ENCODE data around the gene DOCK8. TPM values are rescaled to one million over a fixed set of nuclear protein-coding genes. Genes with fewer than 3 reads are reported as not detected.

DOCK8 gene
- total RNA-seq, 4 donors from 2014 or later, result 18.1 to 33.3 (median 28.6) TPM

DNA sequence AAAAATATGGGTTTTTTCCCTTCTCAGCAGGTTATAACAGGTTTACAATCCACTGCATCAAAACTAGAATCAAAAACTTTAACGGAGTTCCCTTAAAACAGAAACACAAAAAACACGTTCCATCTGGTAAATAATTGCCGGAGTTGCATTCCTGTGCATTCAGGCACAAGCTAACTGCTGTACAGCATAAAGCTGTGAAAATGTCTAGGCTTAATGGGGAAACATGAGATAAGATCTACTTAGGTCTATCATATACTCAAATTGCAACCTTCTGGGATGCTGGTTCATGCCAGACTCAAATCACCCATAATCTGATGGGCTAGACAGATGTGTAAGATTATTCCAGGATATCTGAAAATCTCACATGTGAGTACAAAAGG, 265.3 kb downstream of the DOCK8 start:
- no peak for TF ChIP-seq CTCF (IDR thresholded peaks at IDR 0.05)
- DNase-seq (ENCODE audit: low spot score) (no peak), ATAC-seq (ENCODE audit: low FRiP score) (no peak)

DNA sequence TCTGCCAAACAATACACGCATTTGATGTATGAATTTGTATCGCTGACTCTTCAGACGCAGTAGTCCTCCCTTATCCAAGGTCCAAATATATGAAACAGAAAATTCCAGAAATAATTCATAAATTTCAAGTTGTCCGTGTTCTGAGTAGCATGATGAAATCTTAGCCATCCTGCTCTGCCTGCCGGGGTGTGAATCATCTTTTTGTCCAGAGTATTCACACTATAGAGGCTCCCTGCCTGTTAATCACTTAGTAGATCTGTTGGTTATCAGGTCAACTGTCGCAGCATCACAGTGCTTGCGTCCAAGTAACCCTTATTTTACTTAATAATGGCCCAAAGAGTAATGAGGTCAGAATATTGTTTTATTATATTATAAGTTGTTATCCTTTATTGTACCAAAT, 268.1 kb downstream of the DOCK8 start:
- no peak for TF ChIP-seq CTCF (IDR thresholded peaks at IDR 0.05)
- DNase-seq (ENCODE audit: low spot score) (no peak), ATAC-seq (ENCODE audit: low FRiP score) (no peak)

- no peak for DNase-seq (ENCODE audit: low spot score)
- no peak for ATAC-seq (ENCODE audit: low FRiP score)
- TF ChIP-seq CTCF (IDR thresholded peaks at IDR 0.05), result no peak
Measured at GRCh38 chr9:486156-486555, 271.5 kb downstream of the DOCK8 start.

- TF ChIP-seq CTCF (IDR thresholded peaks at IDR 0.05), result no peak
- no peak for DNase-seq (ENCODE audit: low spot score)
- ATAC-seq (ENCODE audit: low FRiP score), result no peak
Measured at GRCh38 chr9:487429-487828, 272.8 kb downstream of the DOCK8 start.

DNA sequence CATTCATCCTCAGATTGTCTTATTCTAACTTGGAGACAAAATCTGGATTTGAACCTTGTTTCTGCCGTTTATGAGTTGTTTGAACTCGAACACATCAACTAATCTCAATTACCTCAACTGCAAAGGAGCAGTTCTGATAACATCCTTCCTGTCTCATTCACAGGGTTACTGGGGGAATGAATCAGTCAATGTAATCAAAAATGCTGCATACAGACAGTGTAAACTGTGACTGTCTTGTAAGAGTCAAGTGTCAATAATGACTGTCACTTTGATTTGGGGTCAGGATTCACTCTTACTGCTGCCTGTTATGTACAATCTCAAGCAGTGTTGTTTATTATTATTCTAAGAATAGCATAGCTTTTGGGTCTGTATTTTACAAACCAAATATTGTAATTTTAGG, 273.8 kb downstream of the DOCK8 start:
- no peak for ATAC-seq (ENCODE audit: low FRiP score)

GRCh38 chr9:489198-490197, 274.8 kb downstream of the DOCK8 start:
- DNase-seq (ENCODE audit: low spot score) (no peak), ATAC-seq (ENCODE audit: low FRiP score) (no peak)
- no peak for TF ChIP-seq CTCF (IDR thresholded peaks at IDR 0.05)

More for the DNA sequence above, 273.8 kb downstream of the DOCK8 start:
- no peak for TF ChIP-seq CTCF (IDR thresholded peaks at IDR 0.05)
- DNase-seq (ENCODE audit: low spot score), result no peak

- no peak for DNase-seq (ENCODE audit: low spot score)
Measured at GRCh38 chr9:494764-495163, 280.1 kb downstream of the DOCK8 start.

More at GRCh38 chr9:494764-495163, 280.1 kb downstream of the DOCK8 start:
- TF ChIP-seq CTCF (IDR thresholded peaks at IDR 0.05), result no peak
- ATAC-seq (ENCODE audit: low FRiP score), result no peak
